SK-N-MC (cell line): ENCODE data around the gene AATK.

Source experiments
- EZH2 ChIP-seq: fragments of 200-600 bp; sonication (generic); IDR thresholded peaks from one replicate; pipeline ENCODE4 v1.6.1; 2017; ENCODE audit warnings: antibody characterized with exemption
- POLR2AphosphoS5 ChIP-seq: IDR thresholded peaks from 2 replicates; pipeline ENCODE4 v1.6.1; 2012; ENCODE audit warnings: mild to moderate bottlenecking, low read depth, low read length, borderline replicate concordance

DNA sequence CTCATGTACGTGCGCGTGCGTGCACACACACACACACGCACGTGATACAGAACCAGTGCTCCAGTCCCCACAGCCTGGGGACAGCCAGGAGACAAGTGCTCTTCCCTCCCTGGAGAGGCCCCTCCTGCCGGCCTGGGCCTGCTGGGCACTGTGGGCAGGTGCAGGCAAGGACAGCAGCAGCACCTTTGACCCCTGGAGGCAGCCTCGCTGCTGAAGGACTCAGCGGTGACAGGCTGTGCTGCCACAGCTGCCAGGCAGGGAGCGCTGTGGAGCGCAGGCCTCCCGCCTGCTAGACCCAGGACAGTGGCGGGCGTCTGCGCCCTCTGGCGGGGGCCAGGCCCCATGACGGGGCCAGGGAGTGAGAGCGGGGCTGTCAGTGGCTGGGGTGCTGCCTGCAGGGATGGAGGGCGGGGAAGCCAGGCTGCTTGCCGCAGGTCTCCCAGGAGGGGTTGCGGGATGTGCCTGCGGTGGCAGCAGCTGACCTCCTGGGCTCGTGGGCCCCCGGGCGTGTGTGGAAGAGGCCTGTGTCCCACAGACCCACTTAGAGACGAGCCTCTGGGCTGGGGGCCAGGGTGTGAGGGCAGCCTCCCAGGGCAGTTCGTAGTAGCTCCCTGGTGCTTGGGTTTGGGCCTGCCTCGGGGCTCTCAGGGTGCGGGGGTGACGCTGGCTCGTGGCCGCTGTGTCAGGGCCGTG is 64.3 kb downstream of the AATK start:
- TF ChIP-seq POLR2AphosphoS5 (no peak), EZH2 (no peak)
